OCI-M1 (cell line): ENCODE measurements around the gene DYNC1I2.

Source experiments
- DNase-seq: peaks from one replicate; lab custom pipeline; 2025; lab: John Stamatoyannopoulos, UW

The DYNC1I2 gene

GRCh38 chr2:171687287-171688128, at the start of gene DYNC1I2:
TSS of gene DYNC1I2 (plus strand) at chr2:171687469. CDS start at chr2:171690156, 2,687 bp downstream.
- DNase-seq = peak; percentile 94

- DNase-seq = no peak
These were observed 35.4 kb upstream of the DYNC1I2 start for GRCh38 chr2:171651667-171652415.

GRCh38 chr2:171652416-171652785, 34.9 kb upstream of the DYNC1I2 start:
- no peak for DNase-seq

- DNase-seq = peak; percentile 84
These were observed 31.7 kb upstream of the DYNC1I2 start for GRCh38 chr2:171655586-171655985.

GRCh38 chr2:171667041-171667440, 20.2 kb upstream of the DYNC1I2 start:
- DNase-seq = no peak

GRCh38 chr2:171668183-171668582, 19.1 kb upstream of the DYNC1I2 start:
- DNase-seq = no peak

GRCh38 chr2:171669121-171669520, 18.1 kb upstream of the DYNC1I2 start:
- no peak for DNase-seq

GRCh38 chr2:171670655-171671054, 16.6 kb upstream of the DYNC1I2 start:
- DNase-seq = no peak

GRCh38 chr2:171671867-171672266, 15.4 kb upstream of the DYNC1I2 start:
- DNase-seq = no peak

GRCh38 chr2:171673905-171674304, 13.4 kb upstream of the DYNC1I2 start:
- DNase-seq = no peak

- DNase-seq = no peak
These were observed 11.4 kb upstream of the DYNC1I2 start for GRCh38 chr2:171675810-171676345.

GRCh38 chr2:171678619-171679018, 8.7 kb upstream of the DYNC1I2 start:
- DNase-seq = peak; percentile 31

- no peak for DNase-seq
These were observed 828 bp downstream of the DYNC1I2 start for GRCh38 chr2:171688129-171688465.

GRCh38 chr2:171692331-171692730, 5.1 kb downstream of the DYNC1I2 start:
- DNase-seq = no peak

GRCh38 chr2:171702781-171703556, 15.7 kb downstream of the DYNC1I2 start:
- no peak for DNase-seq

GRCh38 chr2:171703574-171704347, 16.5 kb downstream of the DYNC1I2 start:
- peak; percentile 54 for DNase-seq

GRCh38 chr2:171706152-171706803, 19.0 kb downstream of the DYNC1I2 start:
- peak; percentile 56 for DNase-seq

- DNase-seq = no peak
These were observed 20.5 kb downstream of the DYNC1I2 start for GRCh38 chr2:171707752-171708151.

GRCh38 chr2:171709011-171709685, 21.9 kb downstream of the DYNC1I2 start:
- DNase-seq = no peak

GRCh38 chr2:171711351-171711750, 24.1 kb downstream of the DYNC1I2 start:
- no peak for DNase-seq
